NCI-H1417 (cell line): ENCODE results near the gene EPS8L1.

ENCODE experiments used
- DNase-seq, 3 experiments: peaks; one replicate each; lab custom pipeline; 2025; lab: John Stamatoyannopoulos, UW

The EPS8L1 gene

GRCh38 chr19:55115446-55116065 lies 39.9 kb downstream of the EPS8L1 start:
- DNase-seq = no peak

- DNase-seq = peak; percentile 10 to 37 (median 27)
Observed at GRCh38 chr19:55116232-55116858, 40.7 kb downstream of the EPS8L1 start.

- DNase-seq = peak in 2 of 3 experiments; percentile 29 to 54
Observed at GRCh38 chr19:55116859-55117662, 41.4 kb downstream of the EPS8L1 start, which contains the start of gene PPP1R12C. TSS of gene PPP1R12C (minus strand) at chr19:55117637. CDS start at chr19:55117543, 94 bp downstream.

- DNase-seq = peak; percentile 96 to 99 (median 98)
Observed at GRCh38 chr19:55117663-55118391, 42.2 kb downstream of the EPS8L1 start.

- DNase-seq = peak in 1 of 3 experiments; percentile 43
Observed at GRCh38 chr19:55118401-55118991, 42.8 kb downstream of the EPS8L1 start.

- no peak for DNase-seq
Observed at GRCh38 chr19:55119053-55119452, 43.4 kb downstream of the EPS8L1 start.

- no peak for DNase-seq
Observed at GRCh38 chr19:55131421-55131820, 55.8 kb downstream of the EPS8L1 start.

GRCh38 chr19:55132453-55133129 lies 56.9 kb downstream of the EPS8L1 start:
- DNase-seq = no peak

GRCh38 chr19:55133639-55134444 lies 58.2 kb downstream of the EPS8L1 start:
- no peak for DNase-seq

- no peak for DNase-seq
Observed at GRCh38 chr19:55134736-55135135, 59.1 kb downstream of the EPS8L1 start.

GRCh38 chr19:55136399-55137102 lies 60.9 kb downstream of the EPS8L1 start:
- DNase-seq = no peak
